Measurements from ENCODE around the gene PEX14. TPM values are rescaled to one million over a fixed set of nuclear protein-coding genes. Genes with fewer than 3 reads are reported as not detected.

The PEX14 gene
- total and polyA plus RNA-seq, 2 donors (not counting 3 experiments of a cell fraction or from before 2014, with no cell fraction given) = 19.5 to 26.5 TPM

DNA sequence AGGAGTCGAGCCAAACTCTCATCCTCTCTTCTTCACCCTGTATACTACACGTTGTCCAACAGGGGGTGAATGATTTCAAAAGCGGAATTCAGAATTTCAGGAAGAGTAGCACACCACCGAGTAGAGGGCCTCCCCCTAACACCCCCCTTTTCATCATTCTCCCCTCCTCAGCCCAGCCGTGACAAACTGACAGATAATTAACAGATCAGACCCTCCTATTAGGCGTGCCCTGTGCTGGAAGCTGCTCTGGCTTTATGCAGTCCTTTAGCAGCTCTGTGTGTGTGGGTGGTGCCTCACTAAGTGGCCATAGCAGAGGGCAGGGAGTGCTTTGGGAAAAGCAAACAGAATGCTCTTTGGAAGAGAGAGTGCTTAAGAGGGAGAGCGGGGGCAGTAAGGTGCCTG is 44.3 kb downstream of the PEX14 start:
- H3K36me3 ChIP-seq (ENCODE audit: control insufficient read depth in 2 of 2, extremely low read depth in 1 of 2, insufficient read depth in 2 of 2, low read length in 2 of 2) = no peaks in the 10 kb centered on the region
- no peak overlapping the region for H3K9ac ChIP-seq (replicated peaks; ENCODE audit: extremely low read depth, insufficient read depth, low read length)
- FAIRE-seq (no peak), DNase-seq (ENCODE audit: low read depth, low spot score) (no peak)
- BruUV-seq (replicated peaks) = no TSS peak
- H3K9me3 ChIP-seq (replicated peaks; ENCODE audit: control insufficient read depth, insufficient read depth, low read length) = no peaks in the 10 kb centered on the region
- no peaks in the 10 kb centered on the region for H3K9me1 ChIP-seq (replicated peaks; ENCODE audit: control insufficient read depth, extremely low read depth, insufficient read depth, low read length)
- H3K4me2 ChIP-seq (ENCODE audit: insufficient read depth, low read length) = no peak overlapping the region
- peaks cover 3% of the 10 kb centered on the region for H3K4me1 ChIP-seq (ENCODE audit: control insufficient read depth, extremely low read depth, insufficient read depth, low read length)
- H3K27me3 ChIP-seq (ENCODE audit: control insufficient read depth in 2 of 2, insufficient read depth in 2 of 2, low read length in 2 of 2) = no peaks in the 10 kb centered on the region
- H3K4me3 ChIP-seq (replicated peaks in 1 of 3; ENCODE audit: insufficient read depth in 1 of 3, low read depth in 1 of 3, low read length in 3 of 3) = no peak overlapping the region
- CTCF ChIA-PET = interaction anchor here (2.5 kb wide), 1 partner anchor 12 kb away, joined by 12 read pairs; no protein-coding TSS in a partner anchor
- intact Hi-C loops (cut with micrococcal nuclease) (no loop called here), dilution Hi-C loops (cut with MboI; ENCODE audit: extremely low pct_ligation_motif_present, low sequenced_read_pairs) (no loop called here)
- H3K79me2 ChIP-seq (ENCODE audit: control insufficient read depth, insufficient read depth, low read length) = peaks cover 13% of the 10 kb centered on the region
- no peak for TF ChIP-seq MAX (IDR thresholded peaks at IDR 0.05; ENCODE audit: insufficient read depth, insufficient read length)
- no peak for TF ChIP-seq POLR2A (IDR thresholded peaks at IDR 0.05; ENCODE audit: low read depth, low read length)
- no peak for TF ChIP-seq EZH2 (IDR thresholded peaks at IDR 0.05; ENCODE audit: borderline replicate concordance, low read depth, low read length, severe bottlenecking)
- TF ChIP-seq JUN (IDR thresholded peaks at IDR 0.05; ENCODE audit: borderline replicate concordance, insufficient read depth, insufficient read length, low read depth) = no peak
- TF ChIP-seq, protein P1, sequence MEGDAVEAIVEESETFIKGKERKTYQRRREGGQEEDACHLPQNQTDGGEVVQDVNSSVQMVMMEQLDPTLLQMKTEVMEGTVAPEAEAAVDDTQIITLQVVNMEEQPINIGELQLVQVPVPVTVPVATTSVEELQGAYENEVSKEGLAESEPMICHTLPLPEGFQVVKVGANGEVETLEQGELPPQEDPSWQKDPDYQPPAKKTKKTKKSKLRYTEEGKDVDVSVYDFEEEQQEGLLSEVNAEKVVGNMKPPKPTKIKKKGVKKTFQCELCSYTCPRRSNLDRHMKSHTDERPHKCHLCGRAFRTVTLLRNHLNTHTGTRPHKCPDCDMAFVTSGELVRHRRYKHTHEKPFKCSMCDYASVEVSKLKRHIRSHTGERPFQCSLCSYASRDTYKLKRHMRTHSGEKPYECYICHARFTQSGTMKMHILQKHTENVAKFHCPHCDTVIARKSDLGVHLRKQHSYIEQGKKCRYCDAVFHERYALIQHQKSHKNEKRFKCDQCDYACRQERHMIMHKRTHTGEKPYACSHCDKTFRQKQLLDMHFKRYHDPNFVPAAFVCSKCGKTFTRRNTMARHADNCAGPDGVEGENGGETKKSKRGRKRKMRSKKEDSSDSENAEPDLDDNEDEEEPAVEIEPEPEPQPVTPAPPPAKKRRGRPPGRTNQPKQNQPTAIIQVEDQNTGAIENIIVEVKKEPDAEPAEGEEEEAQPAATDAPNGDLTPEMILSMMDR (IDR thresholded peaks at IDR 0.05; ENCODE audit: extremely low read depth in 1 of 2, insufficient read depth in 1 of 2, low read depth in 1 of 2, low read length in 2 of 2) = no peak
- TF ChIP-seq GATA2 (IDR thresholded peaks at IDR 0.05; ENCODE audit: insufficient read depth, insufficient read length, low read depth, low read length) = no peak
- TF ChIP-seq POLR2AphosphoS5 (IDR thresholded peaks at IDR 0.05; ENCODE audit: insufficient read depth, low read depth, low read length) = no peak
- TF ChIP-seq FOS (IDR thresholded peaks at IDR 0.05; ENCODE audit: borderline replicate concordance, insufficient read depth, low read length) = no peak
- no peak for TF ChIP-seq MYC (IDR thresholded peaks at IDR 0.05; ENCODE audit: low read depth, low read length)
- no peak overlapping the region for H3K27ac ChIP-seq (ENCODE audit: insufficient read depth, low read depth, low read length)
- H2AFZ ChIP-seq (ENCODE audit: low read depth, low read length) = no peak overlapping the region
- POLR2A ChIA-PET = no interaction called here
- H4K20me1 ChIP-seq (replicated peaks; ENCODE audit: control insufficient read depth, extremely low read depth, insufficient read depth, low read length) = no peaks in the 10 kb centered on the region

Data from endothelial cell of umbilical vein (primary cell).